Inferior parietal cortex (tissue), 1 donor: ENCODE measurements around the gene MNDA.
A peak's percentile ranks its signal among the peaks of the same experiment; 100 is the strongest.

Experiments used
- DNase-seq: peaks from one replicate; pipeline ENCODE4 v3.0.0-alpha.2; 2016; ENCODE audit errors: extremely low spot score

The MNDA gene

GRCh38 chr1:158830904-158831507, at the start of gene MNDA:
MNDA (plus strand) TSS chr1:158831351; CDS start chr1:158842154, 10,803 bp downstream.
- peak; percentile 27 for DNase-seq

- no peak for DNase-seq
These were observed 37.5 kb upstream of the MNDA start for GRCh38 chr1:158793604-158794003.

- DNase-seq: no peak
These were observed 36.9 kb upstream of the MNDA start for GRCh38 chr1:158794247-158794646.

GRCh38 chr1:158798531-158798930, 32.6 kb upstream of the MNDA start:
- DNase-seq: no peak

- DNase-seq: no peak
These were observed 31.5 kb upstream of the MNDA start for GRCh38 chr1:158799689-158800088.

- DNase-seq: no peak
These were observed 30.6 kb upstream of the MNDA start for GRCh38 chr1:158800526-158800925.

- DNase-seq: no peak
These were observed 29.8 kb upstream of the MNDA start for GRCh38 chr1:158801396-158801795.

GRCh38 chr1:158803678-158804077, 27.5 kb upstream of the MNDA start:
- no peak for DNase-seq

- DNase-seq: no peak
These were observed 24.1 kb upstream of the MNDA start for GRCh38 chr1:158806916-158807536.

GRCh38 chr1:158809256-158809655, 21.9 kb upstream of the MNDA start:
- no peak for DNase-seq

GRCh38 chr1:158809862-158810261, 21.3 kb upstream of the MNDA start:
- no peak for DNase-seq

GRCh38 chr1:158810311-158810710, 20.8 kb upstream of the MNDA start:
- no peak for DNase-seq

GRCh38 chr1:158812336-158812735, 18.8 kb upstream of the MNDA start:
- no peak for DNase-seq

GRCh38 chr1:158813164-158813563, 18.0 kb upstream of the MNDA start:
- DNase-seq: no peak

GRCh38 chr1:158814970-158815369, 16.2 kb upstream of the MNDA start:
- DNase-seq: no peak

GRCh38 chr1:158818560-158818959, 12.6 kb upstream of the MNDA start:
- peak; percentile 11 for DNase-seq

GRCh38 chr1:158818975-158819431, 12.1 kb upstream of the MNDA start:
- DNase-seq: peak; percentile 34

- DNase-seq: peak; percentile 34
These were observed 11.4 kb upstream of the MNDA start for GRCh38 chr1:158819461-158820443.

- DNase-seq: no peak
These were observed 9.4 kb upstream of the MNDA start for GRCh38 chr1:158821723-158822122.

GRCh38 chr1:158830074-158830677, 975 bp upstream of the MNDA start:
- no peak for DNase-seq

- no peak for DNase-seq
These were observed 2.1 kb downstream of the MNDA start for GRCh38 chr1:158833264-158833663.

- no peak for DNase-seq
These were observed 4.9 kb downstream of the MNDA start for GRCh38 chr1:158836038-158836437.
